GM12878 (cell line): ENCODE data around the gene ACSL1. TPM values are rescaled to one million over a fixed set of nuclear protein-coding genes. Genes with fewer than 3 reads are reported as not detected.

ENCODE experiments used
- BHLHE40 ChIP-seq, 2 experiments: fragments of 450-650 bp in 1 of 2; IDR thresholded peaks; 2 replicates each; pipeline ENCODE4 v1.6.1; 2011 to 2017; ENCODE audit warnings: low read depth in 2 of 2, borderline replicate concordance in 1 of 2, improper control_type of control experiment in 1 of 2, low read length in 1 of 2, mild to moderate bottlenecking in 1 of 2
- CEBPZ ChIP-seq: fragments of 150-350 bp; IDR thresholded peaks from 2 replicates; pipeline ENCODE4 v1.6.1; 2016; ENCODE audit warnings: low read depth, low read length
- DPF2 ChIP-seq: fragments of 450-650 bp; IDR thresholded peaks from 2 replicates; pipeline ENCODE4 v1.6.1; 2017; ENCODE audit warnings: mild to moderate bottlenecking
- E2F4 ChIP-seq: IDR thresholded peaks from 2 replicates; pipeline ENCODE4 v1.6.1; 2012; ENCODE audit warnings: low read depth, low read length, improper control_type of control experiment
- ESRRA ChIP-seq: IDR thresholded peaks from 2 replicates; pipeline ENCODE4 v1.6.1; 2012; ENCODE audit warnings: mild to moderate bottlenecking, low read length, improper control_type of control experiment
- FOS ChIP-seq: IDR thresholded peaks from 3 replicates; pipeline ENCODE4 v1.6.1; 2011; ENCODE audit warnings: borderline replicate concordance; ENCODE audit not compliant: insufficient read length; ENCODE audit errors: extremely low read depth
- FOXM1 ChIP-seq: IDR thresholded peaks from 2 replicates; pipeline ENCODE4 v1.6.1; 2012; ENCODE audit warnings: low read depth, mild to moderate bottlenecking, inconsistent platforms, low read length, moderate library complexity
- HCFC1 ChIP-seq: fragments of 150-350 bp; IDR thresholded peaks from 2 replicates; pipeline ENCODE4 v1.6.1; 2014; ENCODE audit warnings: low read length
- IKZF1 ChIP-seq: fragments of 450-650 bp; conservative IDR thresholded peaks from 2 replicates; pipeline ENCODE4 v1.6.1; 2017; ENCODE audit warnings: antibody characterized with exemption, mild to moderate bottlenecking
- NFXL1 ChIP-seq: fragments of 450-650 bp; IDR thresholded peaks from 2 replicates; pipeline ENCODE4 v1.6.1; 2017; ENCODE audit warnings: antibody characterized with exemption, mild to moderate bottlenecking, borderline replicate concordance
- NFYB ChIP-seq: IDR thresholded peaks from 2 replicates; pipeline ENCODE4 v1.6.1; 2011; ENCODE audit warnings: low read depth, mild to moderate bottlenecking, low read length, improper control_type of control experiment, moderate library complexity; ENCODE audit not compliant: insufficient read depth
- PAX8 ChIP-seq: fragments of 450-650 bp; IDR thresholded peaks from 2 replicates; pipeline ENCODE4 v1.6.1; 2017; ENCODE audit warnings: mild to moderate bottlenecking, moderate library complexity
- RUNX3 ChIP-seq: IDR thresholded peaks from 2 replicates; pipeline ENCODE4 v1.6.1; 2012; ENCODE audit warnings: low read length, inconsistent platforms
- SIN3A ChIP-seq: IDR thresholded peaks from 2 replicates; pipeline ENCODE4 v1.6.1; 2012; ENCODE audit warnings: low read depth, low read length, improper control_type of control experiment
- SMAD1 ChIP-seq: fragments of 450-650 bp; IDR thresholded peaks from 2 replicates; pipeline ENCODE4 v1.6.1; 2018; ENCODE audit warnings: mild to moderate bottlenecking, low read depth; ENCODE audit not compliant: partially characterized antibody
- SREBF2 ChIP-seq: IDR thresholded peaks from 2 replicates; pipeline ENCODE4 v1.6.1; 2012; ENCODE audit warnings: mild to moderate bottlenecking, low read length
- SUZ12 ChIP-seq: fragments of 200-600 bp; sonication (generic); IDR thresholded peaks from one replicate; pipeline ENCODE4 v1.6.1; 2018; ENCODE audit warnings: antibody characterized with exemption, mild to moderate bottlenecking; ENCODE audit not compliant: unreplicated experiment
- TARDBP ChIP-seq: IDR thresholded peaks from 2 replicates; pipeline ENCODE4 v1.6.1; 2016; ENCODE audit warnings: borderline replicate concordance
- TCF7 ChIP-seq: IDR thresholded peaks from 2 replicates; pipeline ENCODE4 v1.6.1; 2014; ENCODE audit warnings: antibody characterized with exemption, borderline replicate concordance
- WRNIP1 ChIP-seq: IDR thresholded peaks from 2 replicates; pipeline ENCODE4 v1.6.1; 2011; ENCODE audit warnings: low read depth, low read length, improper control_type of control experiment, borderline replicate concordance
- YBX1 ChIP-seq: fragments of 450-650 bp; IDR thresholded peaks from 2 replicates; pipeline ENCODE4 v1.6.1; 2016; ENCODE audit warnings: antibody characterized with exemption
- ZNF207 ChIP-seq: fragments of 450-650 bp; IDR thresholded peaks from 2 replicates; pipeline ENCODE4 v1.6.1; 2014; ENCODE audit warnings: antibody characterized with exemption, mild to moderate bottlenecking, borderline replicate concordance
- ZNF217 ChIP-seq: fragments of 450-650 bp; IDR thresholded peaks from 2 replicates; pipeline ENCODE4 v1.6.1; 2017; ENCODE audit warnings: antibody characterized with exemption, mild to moderate bottlenecking
- ZNF24 ChIP-seq: fragments of 450-650 bp; IDR thresholded peaks from 2 replicates; pipeline ENCODE4 v1.6.1; 2017; ENCODE audit warnings: antibody characterized with exemption, mild to moderate bottlenecking
- ZNF274 ChIP-seq: IDR thresholded peaks from one replicate; pipeline ENCODE4 v1.8.0; 2011; ENCODE audit not compliant: insufficient read length, insufficient read depth
- polyA plus RNA-seq, 11 experiments: library from polyadenylated mRNA; depleted of rRNA in 4 of 11; unstranded in 6 of 11; stranded (reverse) in 5 of 11; fragments of >200 nt; fragmentation: Nextera tagmentation in 4 of 11; fragmentation: Illumina TruSeq in 1 of 11; extraction: Ambion mirVana in 4 of 11; extraction: Trizol in 1 of 11; gene quantifications; 1 replicate in 1 of 11; 2 replicates in 10 of 11; pipeline versions ENCODE4 v1.2.1 to v1.2.3, GENCODE V29; 2011 to 2016; ENCODE audit warnings: inconsistent platforms in 2 of 11, missing spikeins in 2 of 11, low read depth in 1 of 11
- total RNA-seq, 4 experiments: library from RNA; depleted of rRNA in 3 of 4; stranded (reverse); fragments of >200 nt in 3 of 4; fragmentation: Illumina TruSeq in 1 of 4; extraction: Trizol in 1 of 4; gene quantifications; 2 replicates each; pipeline versions ENCODE4 v1.2.1 to v1.2.3, GENCODE V29; 2013 to 2021
- TF ChIP-seq, protein P1 (sequence below): fragments of 450-650 bp; conservative IDR thresholded peaks from 2 replicates; pipeline ENCODE4 v1.6.1; 2017; ENCODE audit warnings: mild to moderate bottlenecking, moderate library complexity

ACSL1 gene
- total and polyA plus RNA-seq, 10 of the 15 experiments (the other 5 are each of a cell fraction or from before 2014, with no cell fraction given), result 30.7 to 68.1 (median 58.7) TPM

GRCh38 chr4:184815046-184815877 is 10.5 kb downstream of the ACSL1 start (continued):
- TF ChIP-seq E2F4 (no peak), SUZ12 (no peak), RUNX3 (peak; percentile 94), ZNF207 (no peak), ZNF217 (0 out of 2 replicates have a peak, but pooled peaks have one; percentile 46), PAX8 (no peak), NFXL1 (no peak), WRNIP1 (no peak), ZNF24 (no peak), BHLHE40 (IDR thresholded peaks at IDR 0.05; ENCODE audit: borderline replicate concordance in 1 of 2, low read depth in 2 of 2, low read length in 1 of 2) (peak in 1 of 2 experiments; percentile 51; a peak in 2 of 4 replicates), SREBF2 (no peak), NFYB (0 out of 2 replicates have a peak, but pooled peaks have one; percentile 18), FOXM1 (peak; percentile 86), TCF7 (no peak), CEBPZ (no peak), ZNF274 (no peak), YBX1 (no peak), ESRRA (peak; percentile 94), DPF2 (peak; percentile 96), FOS (no peak), SIN3A (no peak), TARDBP (0 out of 2 replicates have a peak, but pooled peaks have one; percentile 3), HCFC1 (no peak), IKZF1 (peak; percentile 86), SMAD1 (no peak)
- TF ChIP-seq, protein P1, sequence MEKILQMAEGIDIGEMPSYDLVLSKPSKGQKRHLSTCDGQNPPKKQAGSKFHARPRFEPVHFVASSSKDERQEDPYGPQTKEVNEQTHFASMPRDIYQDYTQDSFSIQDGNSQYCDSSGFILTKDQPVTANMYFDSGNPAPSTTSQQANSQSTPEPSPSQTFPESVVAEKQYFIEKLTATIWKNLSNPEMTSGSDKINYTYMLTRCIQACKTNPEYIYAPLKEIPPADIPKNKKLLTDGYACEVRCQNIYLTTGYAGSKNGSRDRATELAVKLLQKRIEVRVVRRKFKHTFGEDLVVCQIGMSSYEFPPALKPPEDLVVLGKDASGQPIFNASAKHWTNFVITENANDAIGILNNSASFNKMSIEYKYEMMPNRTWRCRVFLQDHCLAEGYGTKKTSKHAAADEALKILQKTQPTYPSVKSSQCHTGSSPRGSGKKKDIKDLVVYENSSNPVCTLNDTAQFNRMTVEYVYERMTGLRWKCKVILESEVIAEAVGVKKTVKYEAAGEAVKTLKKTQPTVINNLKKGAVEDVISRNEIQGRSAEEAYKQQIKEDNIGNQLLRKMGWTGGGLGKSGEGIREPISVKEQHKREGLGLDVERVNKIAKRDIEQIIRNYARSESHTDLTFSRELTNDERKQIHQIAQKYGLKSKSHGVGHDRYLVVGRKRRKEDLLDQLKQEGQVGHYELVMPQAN, result peak; percentile 82
